ENCODE measurements around the gene HRC.
"Not testable (repeated sequence)": the region's sequence is repeated elsewhere in the genome, so short reads cannot be mapped to it uniquely, and the experiment has no call there.

The HRC gene

DNA sequence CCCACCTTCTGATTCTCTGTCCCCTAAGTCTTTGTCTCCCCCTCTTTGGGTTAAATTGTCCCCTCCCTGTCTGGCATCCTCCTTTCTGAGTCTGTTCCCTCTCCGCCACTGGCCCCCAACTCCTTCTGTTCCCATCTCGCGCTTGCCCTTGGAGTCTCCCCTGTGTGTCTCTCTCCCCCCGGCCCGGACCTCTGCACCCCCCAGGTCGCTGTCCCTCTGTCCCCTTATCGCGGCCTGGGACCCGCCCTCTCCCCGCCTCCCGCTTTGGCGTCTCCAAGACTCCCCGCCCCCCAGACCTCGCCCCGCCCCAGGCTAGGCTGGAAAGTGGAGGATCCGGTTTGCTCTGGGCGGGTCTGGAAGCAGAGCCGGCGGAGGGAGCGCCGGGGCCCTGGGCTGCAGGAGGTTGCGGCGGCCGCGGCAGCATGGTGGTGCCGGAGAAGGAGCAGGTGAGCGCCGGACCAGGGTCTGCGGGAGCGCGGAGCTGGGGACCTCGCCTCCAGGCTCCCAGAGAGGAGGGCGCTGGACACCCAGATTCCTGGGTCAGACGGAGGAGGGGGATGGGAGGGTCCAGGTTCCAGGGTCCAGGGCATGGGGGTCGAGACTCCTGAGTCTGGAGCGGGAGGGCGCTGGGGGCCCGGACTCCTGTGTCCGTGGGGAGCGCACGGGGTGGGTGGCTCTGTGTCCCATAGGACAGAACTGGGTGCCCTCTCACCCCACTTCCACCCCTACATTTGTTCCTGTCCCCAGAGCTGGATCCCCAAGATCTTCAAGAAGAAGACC, 2.4 kb upstream of the HRC start, which contains the start of gene TRPM4:
Gene TRPM4 (plus strand): TSS at position 348 of the 780 bp plus-strand sequence. CDS start 75 bp downstream, at position 423.
- DNase-seq = peak; percentile 56 to 61

DNA sequence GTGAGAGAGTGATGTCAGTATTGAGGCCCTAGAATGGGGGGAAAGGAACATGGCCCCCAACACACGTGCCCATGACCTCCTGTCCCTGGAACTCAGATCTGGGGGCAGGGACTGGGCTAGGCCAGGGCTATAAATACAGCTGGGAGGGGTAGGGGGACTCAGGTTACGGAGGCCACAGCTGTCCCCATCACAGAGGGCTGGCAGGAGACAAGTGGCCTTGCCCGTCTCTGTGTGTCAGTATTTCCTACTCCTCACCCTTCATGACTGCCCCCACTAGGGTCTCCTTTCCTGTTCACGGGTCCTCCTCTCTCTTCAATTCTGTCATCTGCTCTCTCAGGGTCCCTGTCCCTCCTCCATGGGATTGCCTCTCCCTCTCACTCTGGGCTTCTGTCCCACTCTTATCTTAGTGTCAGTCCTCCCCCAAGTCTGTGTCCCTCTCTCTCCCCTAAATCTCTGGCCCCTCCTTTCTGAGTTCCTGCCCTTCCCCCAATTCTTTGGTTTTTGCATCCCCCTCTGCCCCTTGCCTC, 687 bp upstream of the HRC start:
- no peak for DNase-seq

DNA sequence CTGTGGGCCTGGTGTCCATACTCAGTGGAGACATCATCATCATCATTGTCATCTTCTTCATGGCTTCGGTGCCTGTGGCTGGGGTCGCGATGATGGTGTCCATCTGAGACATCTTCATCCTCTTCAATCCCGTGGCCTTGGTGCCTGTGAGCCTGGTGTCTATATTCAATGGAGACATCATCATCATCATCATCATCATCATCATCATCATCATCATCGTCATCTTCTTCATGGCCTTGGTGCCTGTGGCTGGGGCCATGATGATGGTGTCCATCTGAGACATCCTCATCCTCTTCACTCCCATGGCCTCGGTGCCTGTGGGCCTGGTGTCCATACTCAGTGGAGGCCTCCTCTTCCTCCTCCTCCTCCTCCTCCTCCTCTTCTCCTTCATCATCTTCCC, 917 bp downstream of the HRC start:
- DNase-seq = no peak

DNA sequence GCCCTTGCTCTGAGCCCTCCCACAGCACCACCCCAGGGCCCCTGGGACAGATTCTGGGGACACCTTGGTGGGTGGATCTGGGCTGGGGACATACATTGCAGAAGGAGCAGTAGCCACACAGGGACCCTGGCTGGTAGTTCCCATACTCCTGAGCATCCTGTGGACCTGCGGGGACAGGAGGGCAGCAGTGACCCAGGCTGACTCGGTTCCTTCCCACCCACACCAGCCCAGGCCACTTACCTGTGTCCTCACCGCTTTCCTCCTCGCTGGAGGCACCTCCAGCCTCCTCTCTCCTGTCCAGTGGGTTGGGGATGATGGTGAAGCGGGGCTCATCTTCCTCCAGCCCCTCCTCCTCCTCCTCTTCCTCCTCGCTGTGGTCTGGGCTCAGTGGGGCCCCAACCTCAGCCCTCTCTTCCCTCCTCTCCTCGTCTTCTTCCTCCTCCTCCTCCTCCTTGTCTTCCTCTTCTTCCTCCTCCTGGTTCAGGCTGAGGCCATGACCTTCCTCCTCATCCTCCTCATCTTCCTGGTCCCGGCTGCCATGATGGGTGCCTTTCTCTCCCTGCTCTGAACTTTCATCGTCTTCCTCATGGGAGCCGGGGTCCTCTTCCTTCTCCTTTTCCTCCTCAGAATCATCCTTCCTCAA, 1.9 kb downstream of the HRC start:
- DNase-seq = no peak

DNA sequence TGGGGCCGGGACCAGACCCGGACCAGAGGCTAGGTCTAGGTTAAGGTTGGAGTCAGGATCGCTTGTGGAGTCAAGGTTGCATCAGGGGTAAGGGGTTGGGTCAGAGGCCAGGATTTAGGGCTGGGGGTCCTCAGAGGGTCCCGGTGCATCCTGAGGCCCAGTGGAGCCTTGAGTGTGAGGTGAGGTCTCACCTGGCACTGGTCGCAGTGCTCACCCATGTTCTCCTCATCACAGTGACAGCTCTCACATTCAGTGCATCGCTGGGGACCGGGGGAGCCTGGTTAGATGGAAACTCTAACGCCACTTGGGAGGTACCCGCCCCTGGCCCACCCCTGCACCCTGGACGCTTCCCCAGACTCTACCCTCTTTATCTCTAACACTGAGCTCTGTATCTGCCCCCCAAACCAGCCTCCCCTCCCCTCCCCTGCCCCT, 3.1 kb downstream of the HRC start:
- DNase-seq = no peak

DNA sequence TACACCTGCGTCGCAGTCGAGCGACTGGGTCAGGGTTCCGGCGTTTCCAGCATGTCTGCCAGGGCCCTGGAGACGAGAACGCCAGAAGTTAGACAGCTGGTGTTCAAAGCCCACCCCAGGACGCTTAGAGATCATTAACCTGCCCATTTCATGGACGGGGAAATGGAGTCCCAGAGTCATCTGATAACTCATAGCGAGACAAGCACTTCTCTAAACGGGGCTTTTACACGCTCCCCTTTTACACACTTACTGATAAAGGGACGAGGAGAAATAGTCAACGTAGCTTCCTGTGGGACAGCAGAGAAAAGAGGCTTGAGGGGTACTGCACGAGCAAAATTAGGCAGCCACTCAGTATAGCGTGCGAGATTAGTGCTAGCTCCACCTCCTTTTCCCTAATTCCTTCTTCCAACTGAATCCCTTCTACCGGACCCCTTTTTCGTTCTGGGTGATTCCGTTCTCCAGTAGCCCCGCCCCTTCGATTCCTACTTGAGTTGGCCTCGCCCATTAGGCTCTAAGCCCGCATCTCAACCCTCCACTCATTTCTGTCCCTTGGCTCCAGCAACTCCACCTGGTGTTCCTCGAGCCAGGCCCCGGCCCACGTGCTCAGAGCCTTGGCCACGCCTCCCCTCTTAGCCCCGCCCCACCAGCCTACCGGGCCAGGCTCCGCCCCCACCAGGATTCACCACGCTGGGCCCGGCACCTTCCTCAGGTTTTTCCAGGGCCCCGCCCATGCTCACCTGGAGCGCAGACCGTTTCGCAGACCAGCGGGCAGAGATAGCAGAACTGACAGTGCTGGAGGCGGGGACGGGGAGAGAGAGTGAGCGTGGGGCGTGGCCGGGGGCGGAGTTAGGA, 3.7 kb downstream of the HRC start:
- DNase-seq = no peak

DNA sequence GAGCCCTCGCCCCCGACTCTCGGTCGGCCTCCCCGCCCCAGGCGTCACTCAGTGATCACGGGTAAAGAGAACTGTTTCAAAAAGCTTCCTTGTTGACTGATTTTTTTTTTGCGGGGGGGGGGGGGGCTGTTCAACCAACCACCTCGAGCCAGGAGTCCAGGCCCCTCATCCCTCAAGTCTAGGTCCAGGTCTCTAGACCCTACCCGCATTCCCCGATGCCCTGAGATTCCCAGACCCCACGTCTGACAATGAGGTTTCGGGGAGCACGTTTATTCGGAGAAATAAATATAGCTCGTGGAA, 4.3 kb downstream of the HRC start:
- DNase-seq = no peak

DNA sequence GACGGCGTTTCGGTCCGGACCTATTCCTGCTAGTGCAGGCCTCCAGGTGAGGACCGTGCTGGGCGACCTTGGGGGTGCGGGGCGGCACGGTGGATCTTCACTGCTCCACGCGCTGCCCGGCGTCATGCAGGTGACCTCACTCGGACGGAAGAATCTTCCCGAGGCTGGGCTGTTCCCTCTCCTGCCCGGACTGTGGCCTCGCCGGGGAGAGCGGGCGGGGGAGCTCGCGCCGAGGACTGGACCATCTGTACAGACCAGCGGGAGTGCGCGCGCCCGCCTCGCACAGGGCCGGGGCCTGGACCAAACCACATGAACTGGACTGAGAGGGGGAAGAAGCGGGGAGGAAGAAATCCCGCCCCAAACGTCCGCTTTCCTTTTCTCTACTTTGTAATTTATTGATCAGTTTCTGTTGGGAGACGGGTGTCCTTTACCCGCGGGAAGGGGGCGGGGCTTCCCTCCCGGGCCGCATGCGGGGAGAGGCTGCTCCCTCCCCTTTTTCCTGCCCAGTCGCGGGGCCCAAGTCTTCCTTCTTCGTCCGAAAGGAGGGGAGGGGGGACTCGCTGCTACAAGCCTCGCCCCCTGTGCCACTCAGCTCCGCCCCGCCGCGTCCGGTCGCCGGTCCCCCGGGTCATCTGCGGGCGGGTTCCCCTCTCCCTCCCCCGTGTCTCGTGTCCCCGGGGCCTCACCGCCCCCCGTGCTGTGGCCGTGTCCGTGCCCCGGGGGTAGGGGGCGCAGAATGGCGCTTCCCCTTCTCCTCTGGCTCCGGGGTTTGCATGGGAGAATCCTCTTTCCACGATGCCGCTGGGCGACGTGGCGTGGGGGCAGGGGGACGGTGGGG, 4.9 kb downstream of the HRC start:
- DNase-seq = peak; percentile 70 to 82

DNA sequence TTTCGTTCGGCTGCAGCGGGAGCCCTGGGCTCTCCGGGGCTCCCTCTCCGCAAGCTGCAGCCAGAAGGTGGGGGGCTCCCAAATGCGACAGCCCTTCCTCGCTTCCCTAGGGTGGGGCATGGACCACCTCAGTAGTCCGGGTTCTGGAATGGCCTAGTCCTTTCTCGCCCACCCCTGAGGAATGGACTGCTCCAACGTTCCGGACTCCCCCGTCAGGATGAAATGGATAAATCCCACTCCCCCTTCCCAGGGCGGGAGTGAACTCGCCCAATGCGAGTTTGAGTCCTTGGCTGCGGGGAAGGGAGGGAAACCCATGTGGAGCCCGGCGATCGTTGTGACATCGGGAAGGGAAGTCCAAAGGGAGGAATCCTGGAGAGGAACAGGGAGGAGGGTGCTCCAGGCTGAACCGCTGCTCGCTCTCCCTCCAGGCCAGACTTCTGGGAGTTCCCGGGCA, 5.5 kb downstream of the HRC start:
- DNase-seq = peak; percentile 36 to 68

DNA sequence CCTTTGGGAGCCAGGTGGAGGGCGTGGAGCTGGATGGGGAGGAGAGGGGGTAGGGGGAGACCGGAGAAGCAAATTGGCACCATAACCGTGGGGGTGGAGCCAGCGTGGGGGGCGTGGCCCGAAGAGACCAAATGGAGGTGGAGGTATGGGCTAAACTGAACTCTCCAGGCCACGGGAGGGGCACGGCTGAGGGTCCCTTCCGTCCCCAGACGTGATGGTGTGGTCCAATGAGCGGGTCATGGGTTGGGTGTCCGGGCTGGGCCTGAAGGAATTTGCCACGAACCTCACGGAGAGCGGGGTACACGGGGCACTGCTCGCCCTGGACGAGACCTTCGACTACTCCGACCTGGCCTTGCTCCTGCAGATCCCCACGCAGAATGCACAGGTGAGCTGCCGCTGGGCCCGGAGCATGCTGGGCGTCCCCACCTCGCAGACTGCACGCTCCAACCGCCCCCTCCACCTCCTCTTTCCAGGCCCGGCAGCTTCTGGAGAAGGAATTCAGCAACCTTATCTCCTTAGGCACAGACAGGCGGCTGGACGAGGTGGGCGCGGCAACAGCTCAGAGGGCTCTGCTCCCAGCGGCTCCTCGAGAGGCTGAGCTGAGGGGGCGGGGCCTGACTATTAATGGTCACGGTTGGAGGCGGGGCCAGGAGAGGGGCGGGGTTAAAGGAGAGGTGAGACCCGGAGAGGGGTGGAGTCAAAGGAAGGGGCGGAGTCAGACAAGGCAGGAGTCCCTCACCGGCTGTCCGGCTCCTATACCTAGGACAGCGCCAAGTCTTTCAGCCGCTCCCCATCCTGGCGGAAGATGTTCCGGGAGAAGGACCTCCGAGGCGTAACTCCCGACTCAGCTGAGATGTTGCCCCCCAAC, 6.2 kb downstream of the HRC start:
- DNase-seq = peak; percentile 63 to 77

DNA sequence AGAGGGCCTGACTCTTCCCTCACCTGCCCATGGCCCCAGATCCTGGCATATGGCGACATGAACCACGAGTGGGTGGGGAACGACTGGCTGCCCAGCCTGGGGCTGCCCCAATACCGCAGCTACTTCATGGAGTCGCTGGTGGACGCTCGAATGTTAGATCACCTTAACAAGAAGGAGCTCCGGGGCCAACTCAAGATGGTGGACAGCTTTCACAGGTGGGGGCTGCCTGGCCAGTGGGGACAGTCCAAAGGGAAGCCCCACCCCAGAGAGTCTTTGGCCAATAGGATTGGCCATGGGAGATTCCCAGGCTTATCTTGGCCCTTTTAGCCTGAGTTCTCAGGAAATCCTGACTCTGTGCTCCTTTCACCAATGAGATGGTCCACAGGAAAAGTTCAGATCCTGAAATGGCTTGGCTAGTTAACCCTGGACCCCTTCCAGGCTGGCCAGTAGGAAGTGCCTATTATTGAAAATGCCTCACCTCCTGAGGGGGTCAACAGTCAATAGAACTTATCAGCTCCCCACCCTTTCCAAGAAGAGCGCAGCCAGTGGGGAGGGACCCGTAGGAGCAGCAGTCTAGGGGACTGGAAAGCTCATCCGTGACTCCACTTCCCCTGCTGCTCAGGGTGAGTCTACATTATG, 7.0 kb downstream of the HRC start:
- no peak for DNase-seq

DNA sequence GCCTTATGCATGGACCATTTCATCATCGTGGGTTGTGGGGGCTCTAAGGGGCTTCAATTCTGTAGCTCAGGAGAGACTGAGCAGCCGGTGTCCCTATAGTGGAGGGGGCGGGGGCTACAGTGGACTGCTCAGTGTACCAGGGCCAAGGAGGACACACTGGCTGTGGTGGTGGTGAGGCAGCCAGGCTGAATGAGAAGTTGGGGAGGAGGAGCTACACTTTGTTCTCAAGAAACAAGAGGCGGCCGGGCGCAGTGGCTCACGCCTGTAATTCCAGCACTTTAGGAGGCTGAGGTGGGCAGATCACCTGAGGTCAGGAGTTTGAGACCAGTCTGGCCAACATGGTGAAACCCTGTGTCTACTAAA, 8.8 kb downstream of the HRC start:
- DNase-seq = not testable (repeated sequence)

DNA sequence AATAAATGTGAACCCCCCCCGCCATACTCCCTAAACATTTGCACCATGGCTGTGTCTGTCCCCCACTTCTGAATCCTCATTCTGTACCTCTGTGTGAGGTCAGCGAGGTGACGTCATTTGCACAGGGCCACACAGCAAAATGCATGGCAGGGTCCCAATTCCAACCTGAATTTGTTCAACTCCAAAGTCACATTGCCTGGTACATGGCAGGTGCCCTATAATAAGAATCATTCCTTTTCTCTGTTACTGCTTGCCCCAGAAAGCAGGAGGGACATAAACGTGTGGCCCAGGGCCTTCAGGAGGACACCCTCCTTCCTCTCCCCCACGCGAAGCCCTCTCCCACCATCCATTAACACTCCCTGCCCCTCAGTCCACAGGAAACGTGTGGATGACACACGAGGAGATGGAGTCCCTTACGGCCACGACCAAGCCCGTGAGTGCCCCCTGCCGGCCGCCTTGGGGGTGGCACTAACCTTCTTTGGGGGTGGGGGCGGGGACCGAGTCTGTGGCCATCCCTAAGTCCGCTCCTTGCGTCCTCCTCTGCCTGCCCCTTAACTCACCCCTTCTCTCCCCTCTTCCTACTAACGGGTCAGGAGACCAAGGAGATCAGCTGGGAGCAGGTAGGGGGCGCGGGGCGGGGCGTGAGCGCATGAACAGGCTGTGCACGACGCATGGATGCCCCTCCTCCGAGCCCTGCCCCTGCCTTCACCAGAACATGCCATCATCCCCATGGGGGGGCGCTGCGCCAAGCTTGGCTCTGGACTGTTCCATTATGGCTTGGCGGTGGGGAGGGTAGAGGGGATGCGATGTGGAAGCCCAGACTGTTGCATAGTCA, 9.4 kb downstream of the HRC start:
- DNase-seq = peak; percentile 19 to 73

DNA sequence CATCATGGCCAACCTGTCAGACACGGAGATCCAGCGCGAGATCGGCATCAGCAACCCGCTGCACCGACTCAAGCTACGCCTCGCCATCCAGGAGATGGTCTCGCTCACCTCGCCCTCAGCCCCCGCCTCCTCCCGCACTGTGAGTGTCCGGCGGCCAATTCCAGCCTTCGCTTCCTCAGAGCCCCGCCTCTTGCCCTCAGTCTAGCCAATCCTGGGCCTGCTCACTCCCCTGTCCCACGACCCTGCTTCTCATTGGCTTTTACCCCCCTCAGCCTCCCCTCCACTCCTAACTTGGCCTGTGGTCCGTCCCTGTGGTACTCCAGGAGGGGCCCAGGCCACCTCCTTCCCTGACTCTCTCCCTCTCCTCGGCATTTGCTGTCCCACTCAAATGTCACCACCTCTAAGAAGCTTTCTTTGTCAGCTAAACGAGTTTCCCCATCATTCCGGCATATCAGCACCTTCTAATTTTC, 12.3 kb downstream of the HRC start:
- peak; percentile 67 to 82 for DNase-seq

DNA sequence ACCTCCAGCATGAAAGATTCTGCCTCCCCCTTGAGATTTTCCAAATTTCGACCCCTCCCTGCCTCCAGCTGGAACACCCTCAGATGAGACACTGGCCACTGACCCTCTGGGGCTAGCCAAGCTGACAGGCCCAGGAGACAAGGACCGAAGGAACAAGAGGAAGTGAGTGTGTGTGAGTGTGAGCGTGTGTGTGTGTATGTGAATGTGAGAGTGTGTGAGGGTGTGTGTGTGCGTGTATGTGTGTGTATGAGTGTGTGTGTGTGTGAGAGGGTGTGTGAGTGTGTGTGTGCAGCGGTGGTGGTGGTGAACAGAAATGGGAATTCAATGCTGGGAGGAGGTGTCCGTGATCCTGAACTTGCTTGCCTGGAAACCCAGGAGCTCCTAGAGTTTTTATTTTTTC, 13.8 kb downstream of the HRC start:
- no peak for DNase-seq

DNA sequence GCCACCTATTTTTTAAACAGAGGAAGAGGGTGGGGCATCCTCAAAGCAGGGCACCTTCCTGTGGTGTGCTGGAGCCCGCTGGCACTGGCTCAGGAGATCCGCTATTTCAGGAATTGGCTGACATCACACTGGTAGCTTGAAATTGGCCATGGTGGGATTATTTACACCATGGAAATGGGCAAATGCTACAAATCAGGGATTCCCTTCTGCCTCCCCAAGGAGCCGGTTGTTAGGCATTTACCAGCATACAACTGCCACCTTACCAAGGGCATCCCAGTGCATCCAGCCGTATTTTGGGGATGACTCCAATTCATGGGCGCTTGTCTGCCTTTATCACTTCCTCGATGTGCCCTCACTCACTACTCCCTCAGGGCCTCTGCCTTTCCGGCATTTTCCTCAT, 14.2 kb downstream of the HRC start:
- no peak for DNase-seq

DNA sequence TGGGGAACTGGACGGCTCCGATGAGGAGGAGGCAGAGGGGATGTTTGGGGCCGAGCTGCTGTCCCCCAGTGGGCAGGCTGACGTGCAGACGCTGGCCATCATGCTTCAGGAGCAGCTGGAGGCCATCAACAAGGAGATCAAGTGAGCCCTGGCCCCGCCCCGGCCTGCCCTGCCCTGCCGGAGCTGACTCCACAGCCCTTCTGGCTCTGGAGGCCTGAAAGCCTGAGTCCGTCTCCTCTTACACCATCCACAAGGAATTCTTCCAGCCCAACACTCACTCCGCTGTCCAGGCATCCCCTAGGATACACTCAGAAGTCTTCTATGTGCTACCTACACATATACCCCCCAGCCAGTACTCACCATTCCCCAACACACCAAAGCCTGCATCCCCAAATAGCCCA, 18.4 kb downstream of the HRC start:
- no peak for DNase-seq

DNA sequence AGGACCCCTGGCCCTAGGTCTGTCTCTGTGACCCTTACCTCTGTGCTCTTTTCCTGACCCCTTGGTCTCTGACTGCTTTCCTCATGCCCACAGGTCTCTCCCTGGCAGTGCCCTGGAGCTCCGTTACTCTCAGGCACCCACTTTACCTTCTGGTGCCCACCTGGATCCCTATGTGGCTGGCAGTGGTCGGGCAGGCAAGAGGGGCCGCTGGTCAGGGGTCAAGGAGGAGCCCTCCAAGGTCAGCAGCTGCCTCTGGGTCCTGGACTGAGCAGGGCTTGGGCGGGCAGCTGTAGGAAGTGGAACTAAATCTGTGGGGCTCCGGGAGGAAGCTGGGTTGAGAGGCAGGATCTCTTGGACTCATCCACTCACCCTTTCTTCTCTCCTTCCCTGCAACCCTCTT, 19.5 kb downstream of the HRC start:
- no peak for DNase-seq

DNA sequence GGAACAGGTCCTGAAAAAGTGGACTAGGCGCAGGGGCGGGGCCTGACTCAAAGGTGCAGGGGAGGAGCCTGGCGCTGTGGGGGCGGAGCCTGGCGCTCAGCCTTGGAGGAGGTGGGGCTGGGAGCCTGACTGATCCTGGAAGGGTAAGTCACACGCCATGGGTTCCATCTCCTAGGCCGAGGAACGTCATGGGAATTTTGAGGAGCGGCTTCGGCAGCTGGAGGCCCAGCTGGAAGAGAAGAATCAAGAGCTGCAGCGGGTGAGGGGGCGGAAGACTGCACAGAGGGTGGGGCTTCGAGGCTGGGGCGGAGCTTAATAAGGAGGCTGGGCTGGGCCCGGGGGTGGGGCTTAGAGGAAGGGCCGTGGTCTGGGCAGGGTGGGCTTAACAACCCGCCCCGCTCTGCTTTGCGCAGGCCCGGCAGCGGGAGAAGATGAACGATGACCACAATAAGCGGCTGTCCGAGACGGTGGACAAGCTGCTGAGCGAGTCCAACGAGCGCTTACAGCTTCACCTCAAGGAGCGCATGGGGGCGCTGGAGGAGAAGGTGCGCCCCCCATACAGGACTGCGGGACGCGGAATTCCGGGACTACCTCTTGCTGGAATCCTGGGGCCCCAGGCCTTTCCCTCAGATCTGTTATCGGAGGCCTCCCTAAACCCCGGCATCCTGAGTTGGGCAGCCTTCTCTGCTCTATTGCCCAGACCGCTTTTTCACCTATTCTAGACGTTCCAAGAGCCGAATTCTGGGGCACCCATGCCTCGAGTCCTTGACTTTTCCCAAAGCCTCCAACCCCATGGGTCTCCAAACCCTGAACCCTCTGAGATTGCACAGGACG, 21.4 kb downstream of the HRC start:
- no peak for DNase-seq

Measured in hippocampal formation (tissue), 2 donors.